Epithelial cell of alveolus of lung (primary cell): Measurements from ENCODE around the gene DRAM1. TPM values are rescaled to one million over a fixed set of nuclear protein-coding genes. Genes with fewer than 3 reads are reported as not detected.

Experiments
- total RNA-seq: library from RNA; depleted of rRNA; stranded (reverse); fragments of >200 nt; gene quantifications from 2 replicates; pipeline ENCODE4 v1.2.1, GENCODE V29; 2015

Gene DRAM1, protein sequence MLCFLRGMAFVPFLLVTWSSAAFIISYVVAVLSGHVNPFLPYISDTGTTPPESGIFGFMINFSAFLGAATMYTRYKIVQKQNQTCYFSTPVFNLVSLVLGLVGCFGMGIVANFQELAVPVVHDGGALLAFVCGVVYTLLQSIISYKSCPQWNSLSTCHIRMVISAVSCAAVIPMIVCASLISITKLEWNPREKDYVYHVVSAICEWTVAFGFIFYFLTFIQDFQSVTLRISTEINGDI
- 12.8 and 38.9 TPM in 2 replicates for total RNA-seq

GRCh38 chr12:101876861-101877805, at the start of gene DRAM1:
TSS of gene DRAM1 (plus strand) at chr12:101877580. CDS start at chr12:101877790, 210 bp downstream.

DNA sequence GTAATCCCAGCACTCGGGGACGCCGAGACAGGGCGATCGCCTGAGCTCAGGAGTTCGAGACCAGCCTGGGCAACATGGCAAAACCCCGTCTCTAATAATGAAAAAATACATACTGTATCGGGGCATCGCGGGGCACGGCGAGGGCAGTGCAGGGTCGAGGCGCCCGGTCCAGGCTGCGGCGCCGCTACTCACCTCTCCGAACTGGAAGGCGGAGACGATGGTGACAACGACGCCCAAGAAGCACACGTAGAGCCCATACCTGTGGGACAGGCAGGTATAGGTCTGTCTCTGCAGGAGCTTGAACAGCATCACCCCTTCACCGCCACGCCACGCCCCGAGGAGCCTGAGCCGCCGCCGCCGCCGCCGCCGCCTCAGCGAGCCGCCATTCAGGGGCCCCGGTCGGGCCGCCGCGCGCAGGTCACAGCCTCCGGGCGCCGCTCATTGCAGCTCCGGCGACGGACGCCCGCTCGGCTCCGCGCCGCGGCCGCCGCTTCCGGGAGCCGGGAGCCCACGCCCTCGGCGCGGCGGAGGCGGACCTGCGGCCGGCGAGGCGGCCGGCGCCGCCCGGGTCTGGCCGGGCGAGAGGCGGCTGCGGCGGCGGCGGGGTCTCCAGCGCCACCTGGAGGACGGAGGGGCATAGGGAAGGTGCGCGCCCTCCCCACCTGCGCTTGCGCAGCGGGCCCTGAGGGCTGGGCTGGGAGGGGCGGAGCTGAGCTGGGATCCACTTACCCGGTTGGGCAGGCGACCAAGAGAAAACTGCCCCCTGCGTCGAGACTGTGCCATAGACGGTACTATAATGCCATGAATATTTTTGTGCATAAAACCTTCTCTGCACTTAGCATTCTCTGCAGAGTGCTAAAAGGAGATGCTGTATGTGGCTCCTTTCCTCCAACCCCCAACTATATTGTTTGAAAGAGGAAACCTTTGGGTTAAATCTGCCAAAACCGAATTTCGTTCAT, 46.7 kb upstream of the DRAM1 start, which contains the start of gene GNPTAB:
Gene GNPTAB, minus strand, starts transcription at position 593 of the 959 bp plus-strand sequence. Its CDS starts 284 bp downstream, at position 309.

Other genes with a start within 250 kb of the DRAM1 start
- 20.3 and 36.8 TPM in 2 replicates for gene CHPT1, start 179.9 kb upstream of the DRAM1 start, total RNA-seq
- not detected in 2 replicates for gene SYCP3, start 138.1 kb upstream of the DRAM1 start, total RNA-seq
- 19.2 and 21.1 TPM in 2 replicates for gene GNPTAB, start 46.6 kb upstream of the DRAM1 start, total RNA-seq
- 74.6 and 124 TPM in 2 replicates for gene WASHC3, start 184.4 kb downstream of the DRAM1 start, total RNA-seq
- 28.1 and 37.5 TPM in 2 replicates for gene NUP37, start 242.5 kb downstream of the DRAM1 start, total RNA-seq
- gene PARPBP, start 242.6 kb downstream of the DRAM1 start, total RNA-seq, result 5.7 and 11.2 TPM in 2 replicates